Activated T-helper 1 cell treated with anti-CD3 and anti-CD28 coated beads, Interleukin-12 subunit alpha, Interleukin-12 subunit beta, Interleukin-2, Interleukin-4 antibody, amounts not matched to agents 30 ng/mL and 10 ng/mL and 1 ng/mL, durations not matched to agents 14 hours and 24 hours and 36 hours (primary cell): ENCODE results near the gene ITIH4. TPM values are rescaled to one million over a fixed set of nuclear protein-coding genes. Genes with fewer than 3 reads are reported as not detected.

Experiments
- DNase-seq: peaks from one replicate; pipeline ENCODE4 v3.0.0; 2021; ENCODE audit warnings: low spot score
- H3K27ac Mint-ChIP-seq: one replicate; pipeline ENCODE4 v1.8.0; 2021; ENCODE audit warnings: mild to moderate bottlenecking, mixed read lengths
- H3K27me3 Mint-ChIP-seq: one replicate; pipeline ENCODE4 v1.8.0; 2022; ENCODE audit warnings: mild to moderate bottlenecking, moderate library complexity, mixed read lengths; ENCODE audit not compliant: insufficient read depth
- H3K36me3 Mint-ChIP-seq: one replicate; pipeline ENCODE4 v1.8.0; 2021; ENCODE audit warnings: low read depth, mixed read lengths
- H3K4me1 Mint-ChIP-seq: one replicate; pipeline ENCODE4 v1.8.0; 2021; ENCODE audit warnings: low read depth, mixed read lengths
- H3K4me3 Mint-ChIP-seq: one replicate; pipeline ENCODE4 v1.8.0; 2021; ENCODE audit warnings: mild to moderate bottlenecking, moderate library complexity, mixed read lengths
- H3K9me3 Mint-ChIP-seq: one replicate; pipeline ENCODE4 v1.8.0; 2021; ENCODE audit warnings: mixed read lengths
- intact Hi-C: fragments of 100-400 bp; cut with micrococcal nuclease; formaldehyde crosslinking; loops from one replicate; pipeline ENCODE4 v1.15.1; 2024
- total RNA-seq: library from RNA; stranded (reverse); gene quantifications from 2 replicates; pipeline ENCODE4 v1.2.3, GENCODE V29; 2022

ITIH4 gene
- total RNA-seq, 1 donor from 2014 or later = 4.8 TPM

DNA sequence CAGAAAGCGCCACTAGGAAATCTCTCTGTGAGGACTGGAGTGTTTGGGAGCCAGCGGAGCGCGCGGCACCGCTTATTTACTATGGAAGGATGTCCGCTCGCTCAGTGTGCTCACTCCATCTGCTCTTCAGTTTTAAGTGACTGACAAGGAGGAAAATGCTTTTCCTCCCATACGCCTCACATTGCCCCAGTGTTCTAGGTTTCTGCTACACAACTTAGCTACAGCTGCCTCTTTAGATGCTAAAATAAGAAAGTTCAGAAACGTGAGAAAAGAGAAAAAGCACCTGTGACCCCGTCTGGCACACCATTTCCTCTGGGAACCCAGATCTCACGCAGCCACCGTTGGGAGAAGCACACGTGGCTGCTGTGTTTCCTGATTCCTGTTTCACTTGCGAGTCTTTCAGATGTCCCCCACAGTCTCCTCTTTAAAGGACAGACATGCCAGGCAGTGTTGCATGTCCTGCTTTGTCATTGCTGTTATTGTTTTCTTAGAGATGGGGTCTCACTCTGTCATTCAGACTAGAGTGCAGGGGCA lies 16.0 kb upstream of the ITIH4 start:
- no peak overlapping the region for H3K4me3 Mint-ChIP-seq
- H3K4me1 Mint-ChIP-seq = peaks cover 13% of the 10 kb centered on the region
- no peaks in the 10 kb centered on the region for H3K27me3 Mint-ChIP-seq
- no peaks in the 10 kb centered on the region for H3K36me3 Mint-ChIP-seq
- H3K9me3 Mint-ChIP-seq = no peaks in the 10 kb centered on the region
- DNase-seq = no peak
- H3K27ac Mint-ChIP-seq = peak overlapping the region; percentile 21
- intact Hi-C loops = loop anchor here (10.0 kb wide), 1 partner anchor 348 kb away; no protein-coding TSS in a partner anchor

DNA sequence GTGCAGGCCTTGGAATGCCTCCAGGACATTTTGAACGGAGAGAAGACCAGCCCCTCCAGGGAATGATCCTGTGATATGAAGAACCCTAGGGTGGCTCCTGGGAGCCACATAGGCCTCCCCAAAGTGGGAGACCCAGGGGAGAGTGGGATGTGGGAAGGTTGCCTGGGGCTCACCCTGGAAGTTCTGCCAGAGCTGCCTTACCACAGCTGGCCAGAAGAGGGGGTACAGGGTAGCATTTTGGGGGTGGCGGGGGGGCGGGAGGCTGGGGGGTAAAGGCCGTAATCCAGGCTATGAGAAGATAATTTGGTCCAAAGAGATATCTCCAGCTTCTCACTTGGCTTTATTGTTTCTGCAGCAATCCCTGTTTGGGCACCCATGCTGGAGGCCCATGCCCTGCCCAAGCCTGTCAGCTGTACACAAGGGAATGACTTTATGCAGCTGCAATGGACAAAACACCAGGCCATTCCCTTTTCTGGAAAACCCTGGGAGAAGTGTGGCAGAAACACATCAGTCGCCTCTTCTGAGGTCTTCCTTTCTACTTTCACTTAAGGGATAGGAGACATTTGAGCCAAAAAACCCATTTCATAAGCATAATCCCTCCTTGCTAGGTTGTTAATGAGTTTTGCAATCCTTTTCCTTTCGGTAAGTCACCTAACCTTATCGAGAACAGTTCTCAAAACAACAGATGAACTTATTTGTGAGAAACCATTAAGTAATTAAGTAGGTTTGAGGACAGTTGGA lies 15.4 kb upstream of the ITIH4 start:
- H3K27me3 Mint-ChIP-seq = no peaks in the 10 kb centered on the region
- intact Hi-C loops = loop anchor here (10.0 kb wide), 1 partner anchor 349 kb away; no protein-coding TSS in a partner anchor
- no peaks in the 10 kb centered on the region for H3K9me3 Mint-ChIP-seq
- H3K4me3 Mint-ChIP-seq = no peak overlapping the region
- peaks cover 3% of the 10 kb centered on the region for H3K36me3 Mint-ChIP-seq
- H3K4me1 Mint-ChIP-seq = peaks cover 17% of the 10 kb centered on the region
- H3K27ac Mint-ChIP-seq = no peak overlapping the region
- no peak for DNase-seq

DNA sequence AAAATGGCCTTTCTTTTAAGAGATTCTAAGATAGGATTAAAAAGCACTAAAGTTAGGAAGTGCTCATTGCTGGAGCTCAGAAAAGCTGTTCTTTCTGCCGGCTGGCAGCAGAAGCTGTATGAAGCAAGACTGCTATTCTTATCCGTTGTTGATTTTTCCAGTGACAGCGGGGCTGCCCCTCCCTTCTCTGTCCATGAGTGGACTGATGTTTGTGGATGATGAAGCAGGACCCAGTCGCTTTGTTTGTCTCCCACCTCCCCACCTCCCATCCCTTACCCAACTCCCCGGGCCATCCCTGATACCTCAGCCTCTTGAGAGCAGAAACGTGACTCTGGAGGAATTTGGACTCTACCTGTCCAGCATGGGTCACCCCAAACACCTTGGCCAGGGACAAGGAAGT lies 14.7 kb upstream of the ITIH4 start:
- Mint-ChIP-seq H3K4me3 (no peak overlapping the region), H3K4me1 (peaks cover 21% of the 10 kb centered on the region), H3K27ac (no peak overlapping the region), H3K9me3 (no peaks in the 10 kb centered on the region), H3K36me3 (peaks cover 3% of the 10 kb centered on the region), H3K27me3 (no peaks in the 10 kb centered on the region)
- intact Hi-C loops = loop anchor here (10.0 kb wide), 1 partner anchor 350 kb away; no protein-coding TSS in a partner anchor
- DNase-seq = no peak

DNA sequence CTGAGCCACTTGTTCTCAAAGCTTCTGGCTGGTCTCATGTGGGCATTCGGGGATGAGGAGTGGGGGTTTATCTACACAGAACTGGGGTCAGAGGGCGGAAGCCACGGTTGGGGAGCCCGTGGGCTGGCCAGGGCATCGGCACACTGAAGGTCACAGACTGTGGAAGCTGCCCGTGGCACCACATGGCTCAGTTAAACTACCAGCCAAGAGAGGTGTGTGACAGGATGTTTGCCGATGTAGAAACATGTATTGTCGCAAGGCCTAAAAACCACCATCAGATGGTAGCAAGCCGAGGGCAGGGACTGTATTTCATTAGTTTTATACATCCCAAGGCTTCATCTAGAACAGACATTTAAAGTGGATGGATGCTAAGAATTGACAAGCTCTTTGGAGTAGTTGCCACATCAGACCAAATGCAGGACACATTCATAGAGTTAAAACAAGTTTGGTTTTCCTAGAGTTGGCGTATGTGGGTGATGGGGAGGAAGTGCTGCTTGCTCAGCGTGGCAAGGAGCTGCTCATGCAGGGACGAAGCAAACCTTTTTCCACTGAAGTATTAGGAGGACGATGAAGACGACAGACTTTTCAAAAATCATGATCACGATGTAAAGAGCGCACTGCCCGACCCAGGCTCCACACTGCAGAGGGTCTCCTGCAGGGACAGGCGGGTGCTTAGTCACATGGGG lies 14.0 kb upstream of the ITIH4 start:
- Mint-ChIP-seq H3K27me3 (no peaks in the 10 kb centered on the region), H3K9me3 (no peaks in the 10 kb centered on the region)
- intact Hi-C loops = loop anchor here (10.0 kb wide), 1 partner anchor 350 kb away; no protein-coding TSS in a partner anchor

DNA sequence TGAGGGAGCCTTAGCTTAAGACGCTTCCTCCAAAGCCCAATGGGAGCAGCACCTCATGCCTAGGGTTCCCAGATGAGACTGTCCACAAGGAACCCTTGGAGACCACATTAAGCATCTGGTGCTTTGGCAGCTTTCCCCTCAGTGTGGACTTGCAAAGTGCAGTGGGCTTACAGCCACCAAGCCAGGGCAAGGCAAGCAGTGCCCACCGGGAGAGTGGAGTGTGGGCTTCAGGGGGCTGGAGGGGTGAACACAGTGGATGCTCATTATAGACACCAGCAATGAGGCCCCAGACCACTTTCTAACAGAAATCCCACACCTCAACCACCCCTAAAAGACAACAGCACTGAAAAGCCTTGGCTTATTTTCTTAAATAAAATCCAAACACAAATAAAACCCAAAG lies 13.4 kb upstream of the ITIH4 start:
- Mint-ChIP-seq H3K9me3 (no peaks in the 10 kb centered on the region), H3K4me1 (peaks cover 34% of the 10 kb centered on the region), H3K27me3 (no peaks in the 10 kb centered on the region), H3K27ac (no peak overlapping the region), H3K4me3 (no peak overlapping the region), H3K36me3 (peaks cover 4% of the 10 kb centered on the region)
- intact Hi-C loops = loop anchor here (10.0 kb wide), 1 partner anchor 351 kb away; no protein-coding TSS in a partner anchor
- DNase-seq = no peak

More for the DNA sequence above, 14.0 kb upstream of the ITIH4 start:
- H3K36me3 Mint-ChIP-seq = peaks cover 4% of the 10 kb centered on the region
- H3K4me3 Mint-ChIP-seq = no peak overlapping the region
- H3K4me1 Mint-ChIP-seq = peaks cover 29% of the 10 kb centered on the region
- H3K27ac Mint-ChIP-seq = no peak overlapping the region
- DNase-seq = no peak

DNA sequence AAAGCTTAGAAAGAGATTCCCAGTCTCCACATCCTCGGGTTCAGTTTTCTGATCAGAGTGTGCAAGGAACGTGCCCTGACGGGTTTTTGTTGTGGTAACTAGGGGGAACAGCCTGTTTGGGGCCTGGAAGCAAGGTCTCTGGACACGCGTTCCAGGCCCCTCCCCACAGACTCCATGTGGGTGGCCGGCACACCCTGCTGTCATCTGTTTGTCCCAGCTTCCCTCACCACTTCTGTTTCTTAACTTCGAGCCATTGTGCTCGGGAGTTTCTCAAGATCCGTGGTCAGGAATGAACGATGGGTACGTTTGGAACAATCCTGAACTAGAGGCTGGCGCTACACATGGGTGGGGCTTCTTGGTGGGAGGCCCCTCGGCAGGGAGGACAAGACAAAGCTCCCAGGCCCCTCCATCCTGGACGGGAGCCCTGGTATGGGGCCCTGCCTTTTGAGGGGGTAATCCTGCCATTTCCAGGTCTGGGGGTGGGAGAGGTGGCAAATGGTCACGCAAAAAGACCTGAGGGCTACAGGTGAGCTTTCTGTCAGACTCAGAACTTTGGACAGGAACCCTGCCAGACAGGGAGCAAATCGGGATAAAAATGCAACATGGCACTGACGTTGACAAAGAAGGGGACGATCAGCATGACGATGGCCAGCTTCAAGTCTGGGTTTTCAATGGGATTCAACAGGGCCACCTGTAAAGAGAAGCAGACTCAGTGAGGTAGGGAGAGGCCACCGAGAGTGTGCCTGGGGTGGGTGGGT lies 12.8 kb upstream of the ITIH4 start:
- peaks cover 4% of the 10 kb centered on the region for H3K36me3 Mint-ChIP-seq
- no peaks in the 10 kb centered on the region for H3K27me3 Mint-ChIP-seq
- no peak overlapping the region for H3K27ac Mint-ChIP-seq
- H3K4me1 Mint-ChIP-seq = peaks cover 40% of the 10 kb centered on the region
- no peaks in the 10 kb centered on the region for H3K9me3 Mint-ChIP-seq
- DNase-seq = no peak
- intact Hi-C loops = loop anchor here (10.0 kb wide), 1 partner anchor 352 kb away; no protein-coding TSS in a partner anchor
- no peak overlapping the region for H3K4me3 Mint-ChIP-seq

DNA sequence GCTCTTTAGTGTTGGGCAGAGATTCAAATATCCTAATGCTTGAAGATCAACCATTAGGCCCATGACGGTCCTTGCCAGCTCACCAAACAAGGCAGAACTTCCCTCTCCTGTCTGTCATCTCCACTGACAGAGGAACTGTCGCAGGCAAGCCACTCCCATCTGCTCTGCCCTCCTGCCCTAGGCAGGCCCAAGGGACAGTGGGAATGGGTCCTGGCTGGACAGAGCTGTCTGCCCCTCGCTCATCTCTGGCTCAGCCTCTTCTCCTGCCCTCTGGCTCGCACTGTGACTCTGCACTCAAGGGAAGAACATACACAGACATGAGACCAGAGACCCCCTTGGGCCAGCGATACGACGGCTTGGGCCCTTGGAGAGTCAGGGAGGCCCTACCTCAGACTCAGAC lies 12.0 kb upstream of the ITIH4 start:
- peaks cover 49% of the 10 kb centered on the region for H3K4me1 Mint-ChIP-seq
- no peaks in the 10 kb centered on the region for H3K27me3 Mint-ChIP-seq
- no peak overlapping the region for H3K4me3 Mint-ChIP-seq
- no peak for DNase-seq
- no peak overlapping the region for H3K27ac Mint-ChIP-seq
- intact Hi-C loops = loop anchor here (10.0 kb wide), 1 partner anchor 352 kb away; no protein-coding TSS in a partner anchor
- peaks cover 9% of the 10 kb centered on the region for H3K36me3 Mint-ChIP-seq
- no peaks in the 10 kb centered on the region for H3K9me3 Mint-ChIP-seq

DNA sequence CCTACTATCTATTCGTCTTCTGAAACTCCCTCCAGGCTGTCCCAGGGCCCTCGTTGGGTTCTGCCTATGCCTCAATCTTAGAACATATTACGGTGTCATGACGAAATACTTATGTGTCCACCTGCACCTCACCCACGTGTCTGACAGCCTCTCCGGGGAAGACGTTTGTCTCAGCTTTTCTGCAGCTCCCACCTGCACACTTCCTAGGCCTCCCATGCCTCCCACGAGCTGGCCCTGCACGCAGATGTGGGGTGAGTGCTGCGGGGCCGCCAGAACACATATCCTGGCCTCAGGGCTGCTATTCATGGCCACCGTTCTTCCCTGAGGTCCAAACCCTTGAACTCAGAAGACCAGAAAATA lies 11.5 kb upstream of the ITIH4 start:
- Mint-ChIP-seq H3K4me3 (no peak overlapping the region), H3K4me1 (peaks cover 50% of the 10 kb centered on the region), H3K27ac (no peak overlapping the region), H3K36me3 (peaks cover 11% of the 10 kb centered on the region), H3K9me3 (no peaks in the 10 kb centered on the region), H3K27me3 (no peaks in the 10 kb centered on the region)
- no peak for DNase-seq
- intact Hi-C loops = loop anchor here (10.0 kb wide), 1 partner anchor 353 kb away; no protein-coding TSS in a partner anchor

DNA sequence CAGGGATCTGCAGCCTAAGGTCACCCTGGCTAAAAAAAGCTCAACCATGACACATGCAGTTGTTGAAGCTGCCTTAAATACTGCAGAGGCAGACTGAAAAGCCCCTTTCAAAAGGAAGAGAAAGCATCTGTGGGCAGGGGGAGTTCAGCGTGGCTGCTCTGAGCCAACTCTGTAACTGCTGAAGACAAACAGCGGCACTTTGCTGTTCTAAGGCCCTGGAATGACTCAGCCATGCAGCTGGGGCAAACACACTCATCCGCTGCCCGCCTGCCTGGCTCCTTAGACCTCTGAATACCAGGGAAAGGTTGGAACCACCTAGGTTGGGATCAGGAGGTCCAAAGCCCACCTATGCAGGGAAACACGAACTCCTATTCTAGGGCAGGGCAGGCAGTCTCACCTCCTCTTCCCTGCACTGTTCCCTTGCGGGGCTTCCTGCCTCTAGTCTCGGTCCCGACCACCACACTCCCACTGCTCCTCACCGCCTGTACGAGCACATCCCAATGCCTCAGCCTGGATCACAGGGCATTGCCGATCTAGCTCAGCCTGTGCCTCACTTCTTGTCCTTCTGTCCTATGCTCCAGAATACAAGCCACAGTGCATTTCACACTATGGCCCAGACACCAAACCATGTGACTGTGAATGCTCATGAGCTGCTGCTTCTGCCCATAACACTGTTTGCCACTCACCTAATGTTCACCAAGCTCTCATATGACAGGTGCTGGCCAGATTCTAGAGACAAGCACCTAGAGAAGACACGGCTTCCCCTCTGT lies 10.9 kb upstream of the ITIH4 start:
- intact Hi-C loops = loop anchor here (10.0 kb wide), 1 partner anchor 353 kb away; no protein-coding TSS in a partner anchor
- no peaks in the 10 kb centered on the region for H3K27me3 Mint-ChIP-seq
- no peak overlapping the region for H3K4me3 Mint-ChIP-seq
- no peak overlapping the region for H3K27ac Mint-ChIP-seq
- H3K36me3 Mint-ChIP-seq = peaks cover 11% of the 10 kb centered on the region
- no peak for DNase-seq
- H3K9me3 Mint-ChIP-seq = no peaks in the 10 kb centered on the region
- H3K4me1 Mint-ChIP-seq = peaks cover 50% of the 10 kb centered on the region

DNA sequence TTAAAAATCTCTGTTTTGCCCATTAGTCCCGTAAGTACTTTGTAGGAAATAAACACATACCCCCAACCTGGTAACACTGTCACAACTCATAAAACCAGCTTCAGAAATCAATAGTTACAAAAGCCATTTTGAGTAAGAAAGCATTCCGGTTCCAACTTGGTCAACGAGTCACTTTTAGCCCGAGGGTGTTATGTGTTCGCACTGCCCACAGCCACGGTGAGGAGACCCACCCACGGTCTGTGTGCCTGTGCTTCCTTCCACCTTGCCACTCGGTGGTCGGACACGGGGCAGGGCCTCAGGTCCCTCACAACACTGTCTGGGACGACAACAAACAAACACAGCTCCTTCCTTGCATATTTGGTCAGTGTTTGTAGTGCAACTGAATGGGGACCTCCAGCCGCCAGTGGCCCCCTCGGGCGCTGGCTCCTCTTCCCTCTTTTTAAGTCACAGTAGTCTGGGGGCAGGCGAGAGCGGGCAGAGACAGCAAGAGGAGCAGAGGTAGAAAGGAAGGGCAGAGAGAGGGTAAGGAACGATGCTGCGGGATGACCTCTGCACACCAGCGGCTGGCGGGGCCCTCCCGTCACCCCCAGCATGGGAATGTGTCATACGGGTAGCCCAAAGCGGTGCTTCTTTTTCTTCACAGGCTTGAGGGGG lies 9.5 kb upstream of the ITIH4 start:
- Mint-ChIP-seq H3K27ac (no peak overlapping the region), H3K4me1 (peaks cover 50% of the 10 kb centered on the region), H3K27me3 (no peaks in the 10 kb centered on the region), H3K9me3 (no peaks in the 10 kb centered on the region), H3K4me3 (no peak overlapping the region), H3K36me3 (peaks cover 11% of the 10 kb centered on the region)
- intact Hi-C loops = loop anchor here (5.0 to 10.0 kb wide), 2 partner anchors 98 to 355 kb away; no protein-coding TSS in a partner anchor
- DNase-seq = no peak

DNA sequence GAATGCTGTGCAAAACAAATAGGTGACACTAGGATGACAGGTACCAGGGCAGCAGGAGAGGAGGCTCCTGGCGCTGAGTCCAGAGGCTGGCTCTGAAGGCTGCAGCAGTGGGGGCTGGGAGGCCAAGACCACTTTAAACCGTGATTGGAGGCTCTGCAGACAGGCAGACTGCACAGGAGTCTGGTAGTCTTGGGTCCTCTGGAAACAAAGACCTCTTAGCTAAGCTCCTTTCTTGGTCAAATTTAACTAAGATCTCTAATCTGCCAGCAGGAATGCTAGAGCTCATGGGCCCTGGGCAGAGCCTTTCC lies 8.8 kb upstream of the ITIH4 start:
- no peak overlapping the region for H3K27ac Mint-ChIP-seq
- intact Hi-C loops = loop anchor here (5.0 kb wide), 1 partner anchor 97 kb away; no protein-coding TSS in a partner anchor
- peaks cover 11% of the 10 kb centered on the region for H3K36me3 Mint-ChIP-seq
- DNase-seq = no peak
- peaks cover 44% of the 10 kb centered on the region for H3K4me1 Mint-ChIP-seq
- H3K27me3 Mint-ChIP-seq = no peaks in the 10 kb centered on the region
- no peaks in the 10 kb centered on the region for H3K9me3 Mint-ChIP-seq
- H3K4me3 Mint-ChIP-seq = no peak overlapping the region
